ENCODE results near the gene GALNT2. TPM values are rescaled to one million over a fixed set of nuclear protein-coding genes. Genes with fewer than 3 reads are reported as not detected.

Gene GALNT2
- polyA plus RNA-seq, 3 donors, result 19.6 to 25.6 (median 23.4) TPM

- 100% methylated on average over 2 of the region's 7 CpGs for WGBS (ENCODE audit: insufficient coverage)
- intact Hi-C loops (cut with micrococcal nuclease), result no loop called here
- Histone ChIP-seq H3K27me3 (ENCODE audit: control insufficient read depth in 2 of 2, insufficient read depth in 2 of 2, low read length in 2 of 2) (no peaks in the 10 kb centered on the region), H3K9ac (ENCODE audit: insufficient read depth, low read length, poor library complexity, severe bottlenecking) (no peak overlapping the region), H3K4me3 (replicated peaks in 1 of 3; ENCODE audit: low read depth in 2 of 3, low read length in 3 of 3) (no peak overlapping the region), H3K9me3 (replicated peaks in 1 of 2; ENCODE audit: control insufficient read depth in 1 of 2, insufficient read depth in 1 of 2, low read length in 2 of 2) (no peaks in the 10 kb centered on the region), H3K79me2 (ENCODE audit: insufficient read depth, low read length) (no peaks in the 10 kb centered on the region), H3K4me2 (replicated peaks; ENCODE audit: extremely low read depth, low read length, poor library complexity, severe bottlenecking) (no peak overlapping the region), H3K4me1 (ENCODE audit: control insufficient read depth in 1 of 2, insufficient read depth in 2 of 2, low read length in 2 of 2) (peaks cover 3 to 7% of the 10 kb centered on the region in 2 donors), H2AFZ (ENCODE audit: insufficient read depth, low read depth, low read length, poor library complexity, severe bottlenecking) (no peak overlapping the region), H3K36me3 (replicated peaks in 1 of 2; ENCODE audit: control insufficient read depth in 1 of 2, insufficient read depth in 2 of 2, low read length in 2 of 2) (peaks cover 18 to 58% of the 10 kb centered on the region in 2 donors), H4K20me1 (ENCODE audit: insufficient read depth, low read length) (peaks cover 3% of the 10 kb centered on the region), H3K27ac (ENCODE audit: low read depth in 1 of 2, low read length in 2 of 2) (no peak overlapping the region)
- no peak for DNase-seq
- Mint-ChIP-seq H3K4me3 (no peak overlapping the region), H3K36me3 (peaks cover 43 to 54% of the 10 kb centered on the region in 2 donors), H3K27ac (peak overlapping the region in 2 of 7 donors; percentile 18 to 55), H3K9me3 (peaks cover 0 to 4% (median 1%) of the 10 kb centered on the region in 7 donors), H3K27me3 (ENCODE audit: low read depth in 3 of 3) (no peaks in the 10 kb centered on the region), H3K4me1 (peaks cover 21% of the 10 kb centered on the region)
- TF ChIP-seq, protein P1, sequence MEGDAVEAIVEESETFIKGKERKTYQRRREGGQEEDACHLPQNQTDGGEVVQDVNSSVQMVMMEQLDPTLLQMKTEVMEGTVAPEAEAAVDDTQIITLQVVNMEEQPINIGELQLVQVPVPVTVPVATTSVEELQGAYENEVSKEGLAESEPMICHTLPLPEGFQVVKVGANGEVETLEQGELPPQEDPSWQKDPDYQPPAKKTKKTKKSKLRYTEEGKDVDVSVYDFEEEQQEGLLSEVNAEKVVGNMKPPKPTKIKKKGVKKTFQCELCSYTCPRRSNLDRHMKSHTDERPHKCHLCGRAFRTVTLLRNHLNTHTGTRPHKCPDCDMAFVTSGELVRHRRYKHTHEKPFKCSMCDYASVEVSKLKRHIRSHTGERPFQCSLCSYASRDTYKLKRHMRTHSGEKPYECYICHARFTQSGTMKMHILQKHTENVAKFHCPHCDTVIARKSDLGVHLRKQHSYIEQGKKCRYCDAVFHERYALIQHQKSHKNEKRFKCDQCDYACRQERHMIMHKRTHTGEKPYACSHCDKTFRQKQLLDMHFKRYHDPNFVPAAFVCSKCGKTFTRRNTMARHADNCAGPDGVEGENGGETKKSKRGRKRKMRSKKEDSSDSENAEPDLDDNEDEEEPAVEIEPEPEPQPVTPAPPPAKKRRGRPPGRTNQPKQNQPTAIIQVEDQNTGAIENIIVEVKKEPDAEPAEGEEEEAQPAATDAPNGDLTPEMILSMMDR (IDR thresholded peaks at IDR 0.05), result no peak
These were observed 168.8 kb downstream of the GALNT2 start for GRCh38 chr1:230235876-230236275.

DNA sequence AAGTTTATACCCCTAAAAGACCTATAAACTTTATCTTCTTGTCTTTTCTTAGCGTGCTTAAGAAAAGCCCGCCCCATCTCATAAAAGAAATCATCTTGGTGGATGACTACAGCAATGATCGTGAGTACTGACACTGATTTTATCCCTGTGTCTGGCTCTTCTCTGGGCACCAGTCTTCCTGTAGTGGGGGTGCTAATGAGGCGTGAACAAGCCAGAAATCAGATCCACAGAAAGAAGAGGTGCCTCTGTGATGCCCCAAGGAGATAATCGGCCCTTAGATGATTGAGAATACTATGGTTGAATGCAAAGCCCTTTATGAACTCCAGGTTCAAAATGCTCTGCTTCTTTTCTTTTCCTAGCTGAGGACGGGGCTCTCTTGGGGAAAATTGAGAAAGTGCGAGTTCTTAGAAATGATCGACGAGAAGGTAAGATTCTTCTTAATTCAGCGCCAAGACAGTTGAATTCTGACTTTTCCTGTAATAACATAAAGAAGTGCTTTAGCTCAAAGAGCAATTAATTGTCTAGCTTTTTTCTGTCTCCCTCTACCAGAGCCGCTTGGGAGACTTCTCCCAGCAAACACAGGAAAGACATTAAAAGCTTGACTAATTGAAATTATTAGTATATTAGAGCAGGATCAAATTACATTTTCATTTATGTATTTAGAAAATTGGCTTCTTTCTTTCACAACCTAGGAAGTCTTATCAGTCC lies 169.4 kb downstream of the GALNT2 start:
- Histone ChIP-seq H3K9me3 (replicated peaks in 1 of 2; ENCODE audit: control insufficient read depth in 1 of 2, insufficient read depth in 1 of 2, low read length in 2 of 2) (no peaks in the 10 kb centered on the region), H2AFZ (ENCODE audit: insufficient read depth, low read depth, low read length, poor library complexity, severe bottlenecking) (no peak overlapping the region), H4K20me1 (ENCODE audit: insufficient read depth, low read length) (peaks cover 3% of the 10 kb centered on the region), H3K27me3 (ENCODE audit: control insufficient read depth in 2 of 2, insufficient read depth in 2 of 2, low read length in 2 of 2) (no peaks in the 10 kb centered on the region), H3K4me2 (replicated peaks; ENCODE audit: extremely low read depth, low read length, poor library complexity, severe bottlenecking) (no peak overlapping the region), H3K4me3 (replicated peaks in 1 of 3; ENCODE audit: low read depth in 2 of 3, low read length in 3 of 3) (no peak overlapping the region), H3K79me2 (ENCODE audit: insufficient read depth, low read length) (no peaks in the 10 kb centered on the region), H3K9ac (ENCODE audit: insufficient read depth, low read length, poor library complexity, severe bottlenecking) (no peak overlapping the region), H3K27ac (ENCODE audit: low read depth in 1 of 2, low read length in 2 of 2) (no peak overlapping the region), H3K4me1 (ENCODE audit: control insufficient read depth in 1 of 2, insufficient read depth in 2 of 2, low read length in 2 of 2) (peaks cover 3 to 7% of the 10 kb centered on the region in 2 donors), H3K36me3 (replicated peaks in 1 of 2; ENCODE audit: control insufficient read depth in 1 of 2, insufficient read depth in 2 of 2, low read length in 2 of 2) (peaks cover 19 to 58% of the 10 kb centered on the region in 2 donors)
- Mint-ChIP-seq H3K4me3 (no peak overlapping the region), H3K27ac (peak overlapping the region in 1 of 7 donors; percentile 55), H3K4me1 (peaks cover 20% of the 10 kb centered on the region), H3K36me3 (peaks cover 45 to 55% of the 10 kb centered on the region in 2 donors), H3K9me3 (peaks cover 0 to 5% (median 1%) of the 10 kb centered on the region in 7 donors), H3K27me3 (ENCODE audit: low read depth in 3 of 3) (no peaks in the 10 kb centered on the region)
- intact Hi-C loops (cut with micrococcal nuclease), result no loop called here
- WGBS (ENCODE audit: insufficient coverage), result 100% methylated on average over 1 of the region's 11 CpGs
- TF ChIP-seq, protein P1 (IDR thresholded peaks at IDR 0.05), result no peak
- DNase-seq, result no peak

Data from CD14-positive monocyte (primary cell).